Kidney capillary endothelial cell (primary cell): Measurements from ENCODE around the gene CD99.

Experiments used
- DNase-seq: peaks from one replicate; pipeline ENCODE4 v3.0.0-alpha.2; 2018; ENCODE audit warnings: low spot score

Gene CD99

GRCh38 chrX:2698604-2699003 is 7.5 kb downstream of the CD99 start:
- no peak for DNase-seq

DNA sequence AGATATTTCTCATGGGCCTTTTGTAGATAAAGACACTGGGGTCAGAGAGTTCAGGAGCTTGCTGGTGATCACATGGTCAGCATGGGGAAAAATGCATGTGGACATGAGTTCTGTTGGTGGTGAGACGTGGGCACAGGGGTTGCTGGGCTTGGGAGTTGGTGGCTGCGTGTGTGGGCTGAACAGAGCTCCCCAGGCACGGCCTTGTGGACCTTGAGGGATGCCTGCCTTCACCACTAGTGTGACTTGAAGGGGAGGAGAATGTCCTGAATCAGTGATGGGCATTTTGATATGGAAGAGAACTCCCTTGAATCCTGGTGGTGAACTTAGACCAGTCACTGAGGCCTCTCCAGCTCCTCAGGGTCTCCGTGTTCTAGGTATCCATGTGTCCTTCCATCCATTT is 8.9 kb downstream of the CD99 start:
- no peak for DNase-seq

DNA sequence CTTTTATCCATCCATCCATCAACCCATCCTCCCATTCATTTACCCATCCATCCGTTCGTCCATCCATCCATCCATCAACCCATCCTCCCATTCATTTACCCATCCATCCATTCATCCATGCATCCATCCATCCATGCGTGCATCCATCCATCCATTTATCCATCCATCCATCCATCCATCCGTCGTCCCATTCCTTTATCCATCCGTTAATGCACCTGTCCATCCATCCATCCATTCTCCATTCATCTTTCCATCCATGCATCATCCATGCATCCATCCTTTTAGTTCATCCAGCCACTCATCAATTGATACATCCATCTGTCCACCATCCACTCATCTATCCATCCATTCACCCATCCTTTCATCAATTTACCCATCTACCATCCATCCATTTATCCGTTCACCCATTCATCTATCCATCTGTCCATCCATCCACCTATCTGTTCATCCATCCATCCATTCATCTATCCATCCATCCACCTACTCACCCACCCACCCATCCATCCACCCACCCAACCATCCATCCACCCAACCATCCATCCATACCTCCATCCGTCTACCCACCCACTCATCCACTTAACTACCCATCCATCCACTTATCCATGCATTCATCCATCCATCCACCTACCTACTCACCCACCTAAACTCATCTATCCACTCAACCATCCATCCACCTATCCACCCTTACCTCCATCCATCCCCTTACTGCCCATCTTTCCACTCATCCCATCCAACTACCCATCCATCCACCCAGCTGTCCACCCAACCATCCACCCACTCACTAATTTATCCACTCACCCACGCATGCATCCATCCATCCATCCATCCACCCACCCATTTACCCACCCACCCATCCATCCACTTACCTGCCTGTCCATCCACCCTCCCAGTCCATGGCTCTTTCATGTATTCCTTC is 9.6 kb downstream of the CD99 start:
- no peak for DNase-seq

DNA sequence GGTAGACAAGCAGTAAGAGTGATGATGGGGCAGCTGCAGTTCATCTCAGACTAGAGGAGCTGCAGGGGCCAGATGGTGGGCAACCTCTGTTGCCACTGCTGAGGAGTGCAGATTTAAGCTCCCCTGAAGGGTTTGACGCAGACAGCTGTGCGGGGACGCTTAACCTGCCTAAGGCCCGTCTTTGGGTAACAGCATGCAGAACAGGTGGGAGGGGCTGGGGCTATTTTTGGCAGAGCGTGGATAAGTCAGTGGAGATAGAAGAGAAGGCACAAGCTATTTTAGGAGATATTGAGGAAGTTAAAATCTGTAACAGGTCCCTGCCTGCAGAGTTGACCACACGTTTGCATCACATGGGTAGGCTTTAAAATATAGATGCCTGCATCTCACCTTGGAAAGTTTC is 10.5 kb downstream of the CD99 start:
- no peak for DNase-seq

- DNase-seq, result no peak
These were observed 12.9 kb downstream of the CD99 start for GRCh38 chrX:2703991-2704369.

DNA sequence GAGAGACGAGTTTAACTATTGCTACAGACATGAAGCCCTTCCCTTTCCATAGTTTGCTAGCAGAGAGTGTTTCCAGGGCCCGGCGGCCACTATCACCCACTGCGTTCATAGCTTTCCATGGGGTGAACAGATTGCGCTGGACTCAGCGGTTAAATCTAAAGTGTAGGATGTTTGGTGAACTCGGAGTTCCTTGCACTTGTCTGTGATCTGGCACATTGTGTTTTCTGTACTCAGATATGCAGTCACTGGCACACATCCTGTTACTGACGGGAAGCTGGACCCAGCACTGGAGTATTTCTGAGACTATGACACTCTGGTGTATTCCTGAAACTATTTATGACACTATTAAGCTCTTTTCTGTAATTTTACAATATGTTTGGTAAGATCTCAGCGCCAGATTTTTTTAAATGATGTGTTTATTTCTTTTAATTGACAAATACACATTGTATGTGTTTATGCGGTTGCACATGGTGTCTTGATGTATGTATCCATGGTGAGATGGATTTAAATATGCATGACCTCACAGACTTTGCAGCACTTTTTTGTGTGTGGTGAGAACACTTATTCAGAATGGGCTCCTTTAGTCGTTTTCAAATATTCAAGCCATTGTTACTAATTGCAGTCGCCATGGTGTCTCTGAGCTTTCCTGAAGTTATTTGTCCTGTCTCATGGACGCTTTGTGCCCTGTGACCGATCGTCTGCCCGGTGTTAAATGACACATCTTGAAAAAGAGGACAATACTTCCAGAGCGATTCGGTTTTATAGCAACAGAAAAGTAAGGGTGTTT is 14.1 kb downstream of the CD99 start:
- DNase-seq, result peak; percentile 82

GRCh38 chrX:2707334-2707760 is 16.3 kb downstream of the CD99 start:
- peak; percentile 97 for DNase-seq

DNA sequence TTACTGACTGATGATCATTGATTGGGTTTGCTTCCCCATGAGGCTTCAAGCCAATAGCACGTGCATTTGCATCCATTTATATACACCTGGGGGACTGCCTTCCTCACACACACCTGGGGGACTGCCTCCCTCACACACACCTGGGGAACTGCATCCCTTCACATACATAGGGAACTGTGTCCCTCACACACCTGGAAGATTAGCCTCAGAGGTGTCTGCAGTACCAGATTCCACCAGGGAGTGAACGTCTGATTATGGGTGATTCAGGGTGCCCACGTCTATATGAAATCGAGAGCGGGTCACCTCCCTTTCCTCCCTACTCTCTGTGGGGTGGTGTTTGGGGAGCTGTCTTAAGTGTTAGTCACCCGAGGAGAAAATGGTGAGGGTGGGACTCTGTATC is 16.9 kb downstream of the CD99 start:
- DNase-seq, result no peak

- no peak for DNase-seq
These were observed 17.6 kb downstream of the CD99 start for GRCh38 chrX:2708592-2709188.

GRCh38 chrX:2709556-2709955 is 18.5 kb downstream of the CD99 start:
- DNase-seq, result no peak

- DNase-seq, result peak; percentile 92
These were observed 19.1 kb downstream of the CD99 start for GRCh38 chrX:2710041-2710840.

DNA sequence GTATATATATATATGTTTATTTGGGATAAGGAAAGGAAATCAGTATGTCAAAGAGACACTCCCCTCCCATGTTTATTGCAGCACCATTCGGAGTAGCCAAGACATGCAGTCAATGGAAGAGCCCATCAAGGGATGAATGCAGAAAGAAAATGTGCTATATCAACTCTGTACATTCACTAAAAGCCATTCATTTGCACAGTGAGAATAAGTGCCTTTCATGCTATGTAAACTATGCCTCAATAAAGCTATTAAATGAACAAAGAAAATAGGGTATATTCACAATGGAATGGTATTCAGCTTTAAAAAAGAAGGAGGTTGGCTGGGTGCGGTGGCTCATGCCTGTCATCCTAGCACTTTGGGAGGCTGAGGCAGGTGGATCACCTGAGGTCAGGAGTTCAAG is 20.3 kb downstream of the CD99 start:
- DNase-seq, result no peak

- DNase-seq, result no peak
These were observed 21.3 kb downstream of the CD99 start for GRCh38 chrX:2712428-2712827.

DNA sequence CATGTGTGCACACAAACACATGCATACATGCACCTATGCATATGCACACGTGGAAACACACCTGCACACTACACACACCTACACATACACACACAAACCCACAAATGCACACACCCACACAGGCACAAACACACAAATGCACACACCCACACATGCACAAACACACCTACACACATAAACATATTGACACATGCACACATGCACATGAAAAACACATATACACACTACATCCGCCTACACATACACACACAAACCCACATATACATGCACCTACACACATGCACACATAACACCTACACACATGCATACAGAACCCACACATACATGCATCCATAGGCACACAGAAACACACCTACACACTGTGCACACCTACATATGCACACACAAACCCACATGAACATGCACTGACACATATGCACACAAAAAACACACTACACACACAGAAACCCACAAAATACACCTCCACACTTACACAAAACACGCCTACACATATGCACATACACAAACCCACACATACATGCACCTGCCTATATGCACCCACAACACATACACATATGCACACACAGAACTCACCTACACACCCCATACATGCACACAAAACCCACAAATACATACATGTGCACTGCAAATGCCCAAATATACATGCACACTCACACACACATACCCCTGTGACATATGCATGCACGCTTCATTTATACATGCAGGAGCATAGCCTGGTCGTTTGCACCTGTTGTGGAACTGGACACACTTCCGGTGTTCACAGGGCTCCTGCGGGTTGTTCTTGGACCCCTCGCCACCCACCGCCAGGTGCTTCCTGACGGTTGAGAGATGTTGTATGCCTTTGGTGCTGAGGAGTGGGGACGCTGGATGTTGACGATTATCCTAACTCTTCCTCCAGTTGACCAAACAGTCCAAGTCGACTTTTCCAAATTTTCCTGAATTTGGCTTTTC is 22.1 kb downstream of the CD99 start:
- DNase-seq, result no peak

GRCh38 chrX:2714551-2714950 is 23.5 kb downstream of the CD99 start:
- no peak for DNase-seq

DNA sequence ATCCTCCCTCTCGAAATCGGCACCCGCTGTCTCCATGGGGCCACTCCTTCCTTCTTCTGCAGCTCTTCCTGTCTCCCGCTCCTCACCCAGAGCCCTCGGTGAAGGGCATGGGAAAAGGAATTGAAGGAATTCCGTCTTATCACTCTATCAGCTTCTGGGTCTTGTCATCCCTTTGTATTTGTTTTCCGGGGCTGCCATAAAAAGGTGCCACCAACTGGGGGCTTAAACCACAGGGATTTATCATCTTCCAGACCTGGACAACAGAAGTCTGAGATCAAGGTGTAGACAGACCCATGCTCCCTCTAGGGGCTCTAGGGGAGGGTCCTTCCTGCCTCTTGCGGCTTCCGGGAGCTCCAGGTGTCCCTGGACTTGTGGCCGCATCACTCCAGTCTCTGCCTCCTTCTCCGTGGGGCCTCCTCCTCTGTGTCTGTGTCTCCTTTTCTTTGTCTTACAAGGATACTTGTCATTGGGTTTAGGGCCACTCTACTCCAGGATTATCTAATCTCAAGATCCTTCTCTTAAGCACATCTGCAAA is 24.0 kb downstream of the CD99 start:
- no peak for DNase-seq

DNA sequence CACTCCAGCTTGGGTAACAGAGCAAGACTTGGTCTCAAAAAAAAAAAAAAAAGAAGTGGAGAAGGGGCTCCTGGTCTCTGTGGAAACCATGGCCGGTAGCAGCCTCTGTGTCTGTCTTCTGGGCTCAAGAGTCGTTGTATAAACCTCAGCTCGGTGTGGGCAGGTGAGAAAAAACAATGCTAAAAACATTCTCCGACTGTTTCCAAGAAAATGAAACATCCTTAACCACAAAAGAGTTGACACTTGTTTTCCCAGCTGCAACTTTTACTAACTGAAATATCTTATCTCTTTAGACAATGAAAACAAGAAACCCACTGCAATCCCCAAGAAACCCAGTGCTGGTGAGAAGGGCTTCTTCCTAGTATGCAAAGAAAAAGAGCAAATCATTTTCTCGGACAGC is 26.2 kb downstream of the CD99 start:
- no peak for DNase-seq

GRCh38 chrX:2718821-2719220 is 27.7 kb downstream of the CD99 start:
- no peak for DNase-seq

- no peak for DNase-seq
These were observed 28.8 kb downstream of the CD99 start for GRCh38 chrX:2719774-2720447.

DNA sequence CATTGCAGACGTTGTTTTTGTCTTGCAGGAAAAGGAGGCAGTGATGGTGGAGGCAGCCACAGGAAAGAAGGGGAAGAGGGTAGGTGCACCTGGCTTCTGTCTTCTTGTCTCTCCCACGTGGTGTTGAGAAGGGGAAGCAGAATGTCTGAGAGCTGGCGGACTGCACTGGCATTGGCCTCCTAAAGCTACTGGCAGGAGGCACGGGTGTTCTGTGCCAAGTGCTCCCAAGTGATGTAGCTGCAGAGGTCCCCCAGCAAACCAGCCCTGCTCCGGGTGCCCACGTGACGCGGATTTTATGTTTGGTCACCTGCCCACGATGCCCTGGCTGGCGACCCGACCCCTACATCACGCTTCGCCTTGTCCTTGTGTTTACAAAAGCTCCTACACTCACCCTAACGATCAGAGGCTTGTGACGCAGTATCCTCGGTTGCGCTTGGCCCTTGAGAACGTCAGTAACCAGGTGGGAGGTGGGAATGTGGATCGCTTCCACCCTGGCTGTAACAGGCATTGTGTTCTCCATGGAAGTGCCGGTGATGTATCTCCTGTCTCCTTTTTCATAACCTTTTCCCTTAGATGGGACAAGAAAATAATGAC is 32.3 kb downstream of the CD99 start:
- DNase-seq, result no peak
